Renal cortex interstitium (tissue), 11 donors: ENCODE data around the gene RETN. TPM values are rescaled to one million over a fixed set of nuclear protein-coding genes. Genes with fewer than 3 reads are reported as not detected.
A peak's percentile ranks its signal among the peaks of the same experiment; 100 is the strongest.

Experiments
- DNase-seq, 11 donors: peaks; one replicate each; pipeline ENCODE4 v3.0.0-alpha.2; 2013; ENCODE audit warnings: low read depth in 9 of 11, low spot score in 4 of 11; ENCODE audit errors: extremely low read depth in 1 of 11
- polyA plus RNA-seq, 3 donors: library from polyadenylated mRNA; unstranded; fragments of 120-200 nt; gene quantifications; one replicate each; pipeline ENCODE4 v1.2.1, GENCODE V29; 2013; ENCODE audit not compliant: insufficient read length in 3 of 3

The RETN gene
- polyA plus RNA-seq, 3 donors: 0.76 to 1.7 (median 1.4) TPM

DNA sequence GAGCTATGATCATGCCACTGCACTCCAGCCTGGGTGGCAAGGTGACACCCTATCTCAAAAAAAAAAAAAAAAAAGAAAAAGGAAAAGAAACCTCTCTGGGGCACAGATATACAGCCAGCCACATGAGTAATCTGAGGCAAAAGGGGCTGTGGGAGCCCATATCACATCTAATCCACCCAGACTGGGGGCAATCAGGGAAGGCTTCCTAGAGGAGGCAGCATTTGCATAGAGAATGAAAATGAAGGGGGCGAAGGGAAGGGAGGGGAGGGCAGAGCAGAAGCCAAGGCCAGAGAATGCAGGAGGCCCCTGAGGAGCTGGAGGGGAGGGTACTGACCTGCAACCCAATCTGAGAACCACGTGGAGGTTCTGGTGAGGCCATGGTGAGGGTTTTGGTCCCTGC lies 18.7 kb upstream of the RETN start:
- DNase-seq: no peak

DNA sequence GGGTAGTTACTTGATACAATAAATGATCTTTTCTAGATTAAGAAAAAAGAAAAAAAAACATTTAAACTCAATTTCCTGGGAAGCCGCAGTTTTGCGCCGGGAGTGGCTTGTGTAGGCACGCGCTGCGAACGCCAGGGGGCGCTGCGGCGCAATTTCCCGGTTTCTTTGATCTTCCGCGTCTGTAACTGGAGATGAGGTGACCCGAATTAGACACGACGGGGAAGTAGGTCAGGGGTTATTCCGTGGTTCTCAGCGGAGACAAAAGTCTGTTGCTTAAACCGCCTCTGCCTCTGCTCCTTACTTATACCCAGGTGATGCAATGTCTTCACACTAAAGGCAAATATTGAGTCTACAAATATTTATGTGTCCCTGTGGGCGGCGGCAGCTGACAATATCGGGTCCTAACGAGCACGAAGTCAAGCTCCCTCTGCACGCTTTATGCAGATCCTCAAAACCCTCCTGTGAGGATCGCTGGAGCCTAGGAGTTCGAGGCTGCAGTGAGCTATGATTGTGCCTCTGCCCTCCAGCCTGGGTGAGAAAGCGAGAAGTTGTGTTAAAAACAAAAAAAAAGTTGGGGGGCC lies 16.7 kb upstream of the RETN start:
- peak; percentile 55 to 81 (median 75) for DNase-seq

DNA sequence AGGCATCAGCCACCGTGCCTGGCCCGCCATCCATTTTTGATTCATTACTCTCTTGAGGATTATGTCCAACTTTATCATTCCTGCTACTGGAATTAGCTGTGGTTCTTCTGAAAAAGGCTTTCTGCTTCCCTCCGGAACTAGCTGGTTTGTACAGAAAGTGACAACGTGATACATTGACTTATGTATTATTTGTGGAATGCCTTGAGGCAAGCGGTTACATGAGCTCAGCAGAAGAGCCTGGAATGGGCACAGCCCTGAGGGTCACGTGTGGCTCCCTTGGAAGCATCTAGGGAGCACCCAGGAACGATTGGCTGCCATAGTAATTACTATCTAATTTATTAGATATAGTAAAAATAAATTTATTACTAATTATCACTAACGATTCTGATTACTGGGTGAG lies 14.4 kb upstream of the RETN start:
- no peak for DNase-seq

DNA sequence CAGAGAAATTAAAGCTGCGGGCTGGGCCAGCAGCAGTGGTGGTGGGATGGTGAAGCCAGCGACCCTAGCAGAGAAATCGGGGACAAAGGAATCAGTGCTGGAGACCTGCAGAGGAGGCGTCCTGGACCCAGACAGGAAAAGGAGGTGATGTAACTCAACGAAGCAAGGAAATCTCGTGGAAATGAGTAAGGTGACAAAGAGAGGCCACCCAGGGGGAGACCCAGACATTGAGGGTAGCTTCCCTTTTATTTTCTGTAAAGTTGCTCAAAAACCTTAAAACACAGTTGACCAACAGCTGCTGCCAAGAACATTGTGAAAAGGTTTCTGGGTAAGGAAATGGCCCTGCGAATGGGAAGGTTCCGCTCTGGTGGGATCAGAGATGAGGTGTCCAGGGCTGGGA lies 13.3 kb upstream of the RETN start:
- DNase-seq: no peak

DNA sequence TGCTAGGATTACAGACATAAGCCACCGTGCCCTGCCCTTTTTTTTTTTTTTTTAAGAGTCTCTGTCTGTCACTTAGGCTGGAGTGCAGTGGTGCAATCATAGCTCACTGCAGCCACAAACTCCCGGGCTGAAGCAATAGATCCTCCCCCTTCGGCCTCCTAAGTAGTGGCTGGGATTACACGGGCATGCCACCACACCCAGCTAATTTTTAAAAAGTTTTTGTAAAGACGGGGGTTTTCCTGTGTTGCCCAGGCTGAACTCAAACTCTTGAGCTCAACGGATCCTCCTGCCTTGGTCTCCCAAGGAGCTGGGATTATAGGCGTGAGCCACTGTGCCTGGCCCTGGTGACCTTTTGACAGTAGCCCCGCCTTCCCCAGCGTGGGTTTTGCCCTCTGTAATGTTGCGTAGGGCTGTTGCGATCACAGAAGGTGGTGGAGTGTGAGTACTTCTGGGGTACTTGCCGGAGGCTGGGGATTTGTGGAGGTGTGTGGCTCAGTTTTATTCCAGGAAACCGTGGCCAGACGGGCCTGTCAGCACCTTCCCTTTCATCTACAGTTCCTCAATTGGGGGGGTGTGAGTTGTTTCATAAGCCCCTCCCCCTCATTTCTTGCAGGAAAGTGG lies 11.6 kb upstream of the RETN start:
- DNase-seq: no peak

DNA sequence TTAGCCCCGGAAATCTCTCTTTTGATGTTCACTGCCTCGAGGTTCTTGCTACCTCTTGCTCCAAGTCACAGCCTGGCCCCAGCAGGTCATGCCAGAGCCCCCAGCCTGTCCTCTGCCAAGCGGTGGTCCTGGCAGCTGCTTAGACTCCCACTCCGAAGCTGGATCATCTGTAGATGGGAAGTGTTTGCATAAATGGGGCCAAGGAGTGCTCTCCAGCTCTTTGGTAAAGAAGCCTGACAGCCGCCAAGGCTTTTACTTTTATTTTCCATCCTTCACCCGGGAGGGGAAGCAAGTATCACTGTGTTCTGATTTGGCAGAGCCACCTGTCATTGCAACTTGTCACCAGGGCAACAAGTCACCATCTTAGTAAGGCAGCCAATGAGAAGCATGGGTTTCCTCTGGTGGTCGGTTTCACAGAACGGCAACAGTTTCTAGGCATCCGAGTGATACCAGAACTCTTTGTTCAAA lies 10.6 kb upstream of the RETN start:
- DNase-seq: no peak

DNA sequence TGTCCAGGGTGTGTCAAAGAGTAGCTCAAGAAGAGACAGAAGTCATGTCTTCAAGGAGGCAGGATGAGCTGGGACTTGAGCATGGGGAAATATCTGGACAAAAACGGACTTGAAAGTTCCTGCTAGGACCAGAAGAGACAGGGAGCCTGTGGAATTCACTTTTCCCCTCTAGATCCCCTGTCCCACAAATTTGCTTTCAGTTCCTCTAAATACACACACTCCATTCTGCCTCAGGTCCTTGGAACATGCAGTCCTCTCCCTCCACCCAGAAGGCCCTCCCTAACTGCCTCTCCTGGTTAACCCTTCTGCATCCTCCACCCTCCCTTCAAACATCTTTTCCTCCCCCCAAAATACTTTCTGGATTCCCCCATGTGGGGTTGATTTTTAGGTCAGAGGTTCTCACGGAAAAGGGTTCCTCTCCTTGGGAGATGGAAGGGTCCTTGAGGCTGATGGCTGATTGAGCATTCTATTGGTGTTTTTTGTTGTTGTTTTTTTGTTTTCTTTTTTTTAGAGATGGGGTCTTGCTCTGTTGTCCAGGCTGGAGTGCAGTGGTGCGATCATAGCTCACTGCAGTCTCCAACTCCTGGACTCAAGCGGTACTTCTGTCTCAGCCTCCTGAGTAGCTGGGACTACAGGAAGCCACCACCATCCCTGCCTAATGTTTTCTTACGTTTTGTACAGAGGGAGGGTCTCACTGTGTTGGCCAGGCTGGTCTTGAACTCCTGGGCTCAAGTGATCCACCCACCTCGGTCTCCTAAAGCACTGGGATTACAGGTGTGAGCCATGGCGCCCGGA lies 6.9 kb upstream of the RETN start:
- no peak for DNase-seq

DNA sequence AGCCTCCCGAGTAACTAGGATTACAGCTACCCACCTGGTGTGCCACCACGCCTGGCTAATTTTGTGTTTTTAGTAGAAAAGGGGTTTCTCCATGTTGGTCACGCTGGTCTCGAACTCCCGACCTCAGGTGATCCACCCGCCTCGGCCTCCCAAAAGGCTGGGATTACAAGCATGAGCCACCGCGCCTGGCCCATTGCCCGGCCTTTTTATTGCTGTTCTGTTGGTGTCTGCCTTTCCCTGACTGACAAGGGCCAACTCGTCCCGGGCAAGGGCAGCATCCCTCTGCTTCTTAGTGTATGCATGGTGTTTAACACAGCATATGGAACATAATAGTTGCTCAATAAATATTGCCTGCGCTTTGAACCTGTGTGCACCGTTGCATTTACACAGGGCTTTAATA lies 6.2 kb upstream of the RETN start:
- DNase-seq: no peak

DNA sequence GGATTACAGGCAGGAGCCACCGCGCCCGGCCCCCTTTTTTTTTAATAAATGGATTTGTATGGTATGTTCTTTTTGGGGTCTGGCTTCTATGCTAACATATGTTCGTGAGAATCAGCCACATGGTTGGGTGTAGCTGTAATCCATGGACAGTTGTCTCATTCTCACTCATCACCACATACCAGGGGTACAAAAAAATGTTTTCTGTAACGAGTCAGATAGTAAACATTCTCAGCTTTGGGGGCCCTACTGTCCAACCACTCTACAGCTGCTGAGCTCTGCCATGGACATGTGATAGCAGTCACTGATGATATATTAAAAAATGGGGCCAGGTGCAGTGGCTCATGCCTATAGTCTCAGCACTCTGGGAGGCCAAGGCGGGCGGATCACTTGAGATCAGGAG lies 5.1 kb upstream of the RETN start:
- no peak for DNase-seq

DNA sequence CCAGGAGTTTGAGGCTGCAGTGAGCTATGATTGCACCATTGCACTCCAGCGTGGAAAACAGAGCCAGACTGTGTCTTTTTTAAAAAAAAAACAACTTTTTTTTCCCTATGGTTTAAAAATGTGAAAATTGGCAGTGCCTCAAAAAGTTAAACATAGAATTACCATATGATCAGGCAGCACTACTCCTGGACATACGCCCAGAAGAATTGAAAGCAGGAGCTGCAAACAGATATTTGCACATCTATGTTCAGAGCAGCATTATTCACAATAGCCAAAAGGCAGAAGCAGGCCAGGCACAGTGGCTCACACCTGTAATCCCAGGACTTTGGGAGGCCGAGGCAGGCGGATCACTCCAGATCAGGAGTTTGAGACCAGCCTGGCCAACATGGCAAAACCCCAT lies 3.8 kb upstream of the RETN start:
- DNase-seq: no peak

DNA sequence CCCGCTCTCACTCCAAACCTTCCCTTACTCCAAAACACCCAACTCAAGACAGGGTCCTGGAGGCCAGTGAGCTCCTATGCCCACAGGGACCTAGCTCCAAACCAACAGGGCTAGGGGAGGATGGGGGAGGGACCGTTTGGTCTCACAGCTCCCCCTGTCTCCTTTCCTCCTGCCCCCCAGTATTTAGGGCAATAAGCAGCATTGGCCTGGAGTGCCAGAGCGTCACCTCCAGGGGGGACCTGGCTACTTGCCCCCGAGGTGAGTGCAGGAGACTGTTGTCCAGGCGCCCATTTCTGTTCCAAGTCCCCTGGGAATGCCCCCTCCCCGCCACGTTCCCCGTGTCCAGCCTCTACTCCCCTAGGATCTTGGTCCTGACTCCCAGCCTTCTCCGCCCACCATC lies 792 bp downstream of the RETN start:
- no peak for DNase-seq

DNA sequence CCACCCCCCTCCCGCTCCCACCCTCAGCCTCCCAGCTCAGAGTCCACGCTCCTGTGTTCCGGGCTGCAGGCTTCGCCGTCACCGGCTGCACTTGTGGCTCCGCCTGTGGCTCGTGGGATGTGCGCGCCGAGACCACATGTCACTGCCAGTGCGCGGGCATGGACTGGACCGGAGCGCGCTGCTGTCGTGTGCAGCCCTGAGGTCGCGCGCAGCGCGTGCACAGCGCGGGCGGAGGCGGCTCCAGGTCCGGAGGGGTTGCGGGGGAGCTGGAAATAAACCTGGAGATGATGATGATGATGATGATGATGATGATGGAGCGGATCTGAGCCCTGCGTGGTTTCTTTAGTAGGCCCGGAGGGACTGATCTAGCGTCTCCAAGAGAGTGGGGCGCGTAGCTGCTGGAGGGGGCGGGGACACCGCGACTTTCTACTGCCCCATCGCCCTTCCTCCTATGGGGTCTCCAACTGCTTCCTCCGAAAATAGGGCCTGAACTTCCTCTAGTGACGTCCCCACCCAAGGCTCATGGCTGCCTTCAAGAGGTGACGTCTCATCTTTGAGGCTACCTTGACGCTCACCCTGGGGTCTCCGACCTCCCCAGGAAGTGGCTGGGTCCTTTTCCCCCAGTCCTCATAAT lies 1.4 kb downstream of the RETN start:
- DNase-seq: peak in 1 of 11 donors; percentile 45

DNA sequence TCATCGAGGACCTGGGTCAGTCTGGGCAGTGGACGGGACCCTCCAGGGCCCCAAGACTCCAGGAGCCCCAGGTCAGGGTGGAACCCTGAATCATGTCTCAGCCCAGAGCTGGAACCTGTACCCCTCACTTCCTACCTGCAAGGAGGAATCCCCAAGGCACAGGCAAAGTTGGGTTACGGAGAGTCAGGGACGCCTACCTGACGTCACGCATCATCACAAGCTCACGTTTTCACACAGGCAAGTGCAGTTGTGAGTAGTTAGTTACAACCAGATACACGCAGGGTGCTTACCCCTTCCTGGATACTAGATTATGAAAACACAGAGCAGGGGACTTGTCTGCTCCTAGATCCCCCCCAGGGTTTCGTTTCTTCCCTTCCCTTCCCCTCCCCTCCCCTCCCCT lies 1.9 kb downstream of the RETN start:
- no peak for DNase-seq

DNA sequence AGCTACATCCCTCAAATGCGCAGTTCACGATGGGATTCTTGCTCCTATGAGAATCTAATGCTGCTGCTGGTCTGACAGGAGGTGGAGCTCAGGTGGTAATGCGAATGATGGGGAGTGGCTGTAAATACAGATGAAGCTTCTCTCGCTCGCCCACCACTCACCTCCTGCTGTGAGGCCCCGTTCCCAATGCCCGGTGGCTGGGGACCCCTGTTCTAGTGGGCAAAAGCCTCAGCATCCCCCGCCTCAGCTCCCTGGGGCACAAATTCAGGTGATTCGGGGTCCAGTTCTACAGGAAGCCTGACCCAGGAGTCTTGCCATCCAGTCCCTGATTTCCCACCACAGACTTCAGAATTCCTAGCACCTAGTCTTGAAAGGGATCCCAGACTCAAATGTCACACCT lies 3.7 kb downstream of the RETN start:
- no peak for DNase-seq

DNA sequence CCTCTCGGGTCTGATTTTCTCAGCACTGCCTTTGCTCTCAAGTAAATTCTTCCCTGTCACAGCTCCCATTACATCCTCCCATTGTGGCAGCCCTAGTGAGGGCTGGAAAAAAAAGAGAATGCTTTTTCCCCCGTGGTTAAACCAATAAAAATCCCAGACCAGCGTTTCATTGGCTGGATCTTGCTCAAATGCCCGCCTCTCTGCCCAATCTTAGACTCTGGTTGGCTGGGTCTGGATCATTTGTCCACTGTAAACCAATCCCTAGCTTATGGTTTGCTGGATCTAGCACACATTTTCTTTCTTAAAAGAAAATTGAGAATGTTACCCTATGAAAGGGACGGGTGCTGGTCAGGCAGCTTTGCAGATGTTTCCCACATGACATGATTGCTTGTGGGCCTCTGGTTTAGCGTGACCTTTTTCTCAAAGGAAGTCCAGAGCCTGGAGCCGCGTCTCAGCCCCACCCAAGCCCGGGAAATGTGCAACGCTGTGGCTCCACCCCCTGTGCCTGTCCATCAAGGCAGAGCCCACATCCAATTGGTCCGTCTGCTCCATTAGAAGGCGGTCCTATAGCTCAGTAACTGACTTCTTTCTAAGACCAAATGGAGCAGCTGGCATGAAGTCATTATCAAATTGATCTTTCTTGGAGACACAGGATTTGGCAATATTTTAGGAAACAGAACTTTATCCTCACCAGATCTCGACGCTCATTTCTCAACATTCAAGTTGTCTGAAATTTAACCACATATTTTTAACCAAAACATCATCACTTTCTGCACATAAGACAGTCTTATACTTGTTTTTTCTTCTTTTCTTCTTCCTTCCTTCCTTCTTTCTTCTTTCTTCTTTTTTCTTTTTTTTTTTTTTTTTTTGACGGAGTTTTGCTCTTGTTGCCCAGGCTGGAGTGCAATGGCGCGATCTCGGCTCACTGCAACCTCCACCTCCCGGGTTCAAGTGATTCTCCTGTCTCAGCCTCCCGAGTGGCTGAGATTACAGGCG lies 5.5 kb downstream of the RETN start:
- peak in 1 of 11 donors; percentile 19 for DNase-seq

DNA sequence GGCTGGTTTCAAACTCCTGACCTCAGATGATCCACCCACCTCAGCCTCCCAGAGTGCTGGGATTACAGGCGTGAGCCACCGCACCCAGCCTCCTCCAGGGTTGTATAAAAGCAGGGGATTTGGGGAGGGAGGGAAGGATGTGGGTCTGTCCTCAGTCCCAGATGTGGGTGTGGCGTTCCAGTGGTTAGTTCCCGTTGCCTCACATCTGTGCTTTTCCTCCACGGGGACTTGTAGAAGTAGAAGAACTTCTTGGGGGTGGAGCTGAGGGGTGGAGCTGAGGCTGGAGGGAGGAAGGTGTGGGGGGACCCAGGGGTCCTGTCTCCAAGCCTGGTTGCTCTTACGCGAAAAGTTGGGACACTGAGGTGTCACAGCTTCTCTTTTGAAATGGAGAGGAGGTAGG lies 7.5 kb downstream of the RETN start:
- DNase-seq: no peak

DNA sequence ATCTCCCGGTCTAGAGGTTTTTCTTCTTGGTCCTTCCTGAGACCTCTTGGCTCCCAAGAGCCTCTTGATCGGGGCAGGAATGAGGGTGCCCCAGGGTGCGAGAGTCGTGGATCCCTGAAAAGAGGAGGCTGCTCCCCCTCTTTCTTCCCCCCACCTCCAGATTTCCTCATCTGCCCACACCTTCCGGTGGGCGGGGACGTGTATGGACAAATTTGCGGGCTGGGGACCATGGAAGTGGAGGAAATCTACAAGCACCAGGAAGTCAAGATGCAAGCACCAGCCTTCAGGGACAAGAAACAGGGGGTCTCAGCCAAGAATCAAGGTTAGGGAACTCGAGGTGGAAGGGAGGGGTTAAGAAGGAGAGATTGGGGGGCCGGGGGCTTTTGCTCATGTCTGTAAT lies 8.0 kb downstream of the RETN start, which contains the start of gene MCEMP1:
TSS of gene MCEMP1 (plus strand) at position 237 of the 400 bp plus-strand sequence. CDS start at position 268, 31 bp downstream.
- no peak for DNase-seq

DNA sequence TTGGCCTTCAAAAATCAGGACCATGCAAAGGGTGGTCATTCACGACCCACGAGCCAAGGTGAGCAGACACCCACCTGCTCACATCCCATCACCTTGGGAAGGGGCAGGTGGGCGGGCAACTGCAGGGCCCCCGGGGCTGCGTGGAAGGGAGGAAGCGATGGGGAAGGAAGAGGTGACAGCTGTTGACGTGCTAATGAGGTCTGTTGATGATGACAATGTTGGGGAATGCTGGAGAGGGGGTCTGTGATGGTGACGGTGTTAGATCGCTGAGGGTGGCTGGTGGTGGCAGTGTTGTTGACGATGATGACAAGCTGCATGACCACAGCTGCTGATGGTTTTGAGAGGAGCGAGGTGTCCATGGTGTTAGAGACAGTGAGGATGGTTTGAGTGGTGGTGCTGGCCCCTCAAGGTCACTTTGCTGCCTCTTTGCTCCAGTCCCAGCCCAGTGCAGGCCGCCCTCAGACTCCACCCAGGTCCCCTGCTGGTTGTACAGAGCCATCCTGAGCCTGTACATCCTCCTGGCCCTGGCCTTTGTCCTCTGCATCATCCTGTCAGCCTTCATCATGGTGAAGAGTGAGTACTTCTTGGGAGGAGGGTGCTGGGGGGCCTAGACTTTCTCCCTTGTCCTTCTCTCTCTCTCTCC lies 8.9 kb downstream of the RETN start:
- no peak for DNase-seq
